ACC112 (cell line): Measurements from ENCODE around the gene TESPA1.
"Not testable (repeated sequence)": the region's sequence is repeated elsewhere in the genome, so short reads cannot be mapped to it uniquely, and the experiment has no call there.

Experiments
- H2AFZ ChIP-seq: fragments of 200-600 bp; sonication (generic); one replicate; pipeline ENCODE4 v1.6.0; 2017; ENCODE audit warnings: antibody characterized with exemption, low read length; ENCODE audit not compliant: unreplicated experiment
- H3K27ac ChIP-seq: fragments of 200-600 bp; sonication (generic); 2 replicates; pipeline ENCODE4 v1.5.1; 2014; ENCODE audit warnings: low read depth, mild to moderate bottlenecking, antibody characterized with exemption, low read length, moderate library complexity
- H3K27me3 ChIP-seq: fragments of 200-600 bp; sonication (generic); 2 replicates; pipeline ENCODE4 v1.6.1; 2014; ENCODE audit warnings: mild to moderate bottlenecking, antibody characterized with exemption, low read length, moderate library complexity, mixed read lengths; ENCODE audit not compliant: insufficient read depth
- H3K36me3 ChIP-seq: fragments of 200-600 bp; sonication (generic); 2 replicates; pipeline ENCODE4 v1.6.1; 2016; ENCODE audit warnings: mild to moderate bottlenecking, antibody characterized with exemption, low read length, moderate library complexity, mixed read lengths; ENCODE audit not compliant: insufficient read depth
- H3K4me1 ChIP-seq: fragments of 200-600 bp; sonication (generic); one replicate; pipeline ENCODE4 v1.6.1; 2016; ENCODE audit warnings: low read length, mixed read lengths; ENCODE audit not compliant: insufficient read depth, unreplicated experiment, control insufficient read depth
- H3K4me3 ChIP-seq: fragments of 200-600 bp; sonication (generic); 2 replicates; pipeline ENCODE4 v1.5.1; 2014; ENCODE audit warnings: mild to moderate bottlenecking, low read depth, low read length
- H3K79me2 ChIP-seq: fragments of 200-600 bp; sonication (generic); one replicate; pipeline ENCODE4 v1.6.0; 2016; ENCODE audit warnings: low read length; ENCODE audit not compliant: control insufficient read depth, unreplicated experiment, insufficient read depth

The TESPA1 gene

GRCh38 chr12:54997929-54998522 lies 13.5 kb upstream of the TESPA1 start:
- Histone ChIP-seq H3K36me3 (no peaks in the 10 kb centered on the region), H3K27me3 (peaks cover 75% of the 10 kb centered on the region), H3K27ac (no peak overlapping the region), H3K4me3 (no peak overlapping the region), H2AFZ (no peak overlapping the region), H3K4me1 (no peaks in the 10 kb centered on the region), H3K79me2 (no peaks in the 10 kb centered on the region)

- H3K27ac ChIP-seq = no peak overlapping the region
- H2AFZ ChIP-seq = no peak overlapping the region
- no peaks in the 10 kb centered on the region for H3K4me1 ChIP-seq
- no peak overlapping the region for H3K4me3 ChIP-seq
- no peaks in the 10 kb centered on the region for H3K79me2 ChIP-seq
- no peaks in the 10 kb centered on the region for H3K36me3 ChIP-seq
- peaks cover 61% of the 10 kb centered on the region for H3K27me3 ChIP-seq
Observed at GRCh38 chr12:54996205-54996604, 11.6 kb upstream of the TESPA1 start.

GRCh38 chr12:54993181-54993835 lies 8.7 kb upstream of the TESPA1 start:
- Histone ChIP-seq H3K4me3 (no peak overlapping the region), H2AFZ (no peak overlapping the region), H3K36me3 (no peaks in the 10 kb centered on the region), H3K27me3 (peaks cover 58% of the 10 kb centered on the region), H3K79me2 (no peaks in the 10 kb centered on the region), H3K27ac (no peak overlapping the region), H3K4me1 (no peaks in the 10 kb centered on the region)

- H3K27me3 ChIP-seq = peaks cover 50% of the 10 kb centered on the region
- H2AFZ ChIP-seq = no peak overlapping the region
- H3K4me1 ChIP-seq = no peaks in the 10 kb centered on the region
- no peaks in the 10 kb centered on the region for H3K79me2 ChIP-seq
- H3K27ac ChIP-seq = no peak overlapping the region
- no peak overlapping the region for H3K4me3 ChIP-seq
- no peaks in the 10 kb centered on the region for H3K36me3 ChIP-seq
Observed at GRCh38 chr12:54991991-54992375, 7.4 kb upstream of the TESPA1 start.

GRCh38 chr12:54991161-54991990 lies 6.8 kb upstream of the TESPA1 start:
- H3K4me1 ChIP-seq = no peaks in the 10 kb centered on the region
- H3K79me2 ChIP-seq = no peaks in the 10 kb centered on the region
- peak overlapping the region; percentile 34 for H2AFZ ChIP-seq
- H3K27me3 ChIP-seq = peaks cover 46% of the 10 kb centered on the region
- H3K27ac ChIP-seq = no peak overlapping the region
- H3K36me3 ChIP-seq = no peaks in the 10 kb centered on the region
- H3K4me3 ChIP-seq = no peak overlapping the region

GRCh38 chr12:54989829-54990228 lies 5.3 kb upstream of the TESPA1 start:
- H3K27me3 ChIP-seq = peaks cover 52% of the 10 kb centered on the region
- no peak overlapping the region for H3K4me3 ChIP-seq
- H3K4me1 ChIP-seq = no peaks in the 10 kb centered on the region
- H3K27ac ChIP-seq = no peak overlapping the region
- no peak overlapping the region for H2AFZ ChIP-seq
- H3K36me3 ChIP-seq = no peaks in the 10 kb centered on the region
- H3K79me2 ChIP-seq = no peaks in the 10 kb centered on the region

- Histone ChIP-seq H3K36me3 (no peaks in the 10 kb centered on the region), H2AFZ (no peak overlapping the region), H3K27me3 (peaks cover 55% of the 10 kb centered on the region), H3K4me3 (no peak overlapping the region), H3K4me1 (no peaks in the 10 kb centered on the region), H3K27ac (no peak overlapping the region), H3K79me2 (no peaks in the 10 kb centered on the region)
Observed at GRCh38 chr12:54988402-54989054, 4.0 kb upstream of the TESPA1 start.

- H2AFZ ChIP-seq = no peak overlapping the region
- no peaks in the 10 kb centered on the region for H3K79me2 ChIP-seq
- H3K36me3 ChIP-seq = no peaks in the 10 kb centered on the region
- H3K27me3 ChIP-seq = peaks cover 61% of the 10 kb centered on the region
- no peak overlapping the region for H3K4me3 ChIP-seq
- H3K4me1 ChIP-seq = no peaks in the 10 kb centered on the region
- no peak overlapping the region for H3K27ac ChIP-seq
Observed at GRCh38 chr12:54987611-54988231, 3.2 kb upstream of the TESPA1 start.

GRCh38 chr12:54986773-54987172 lies 2.2 kb upstream of the TESPA1 start:
- not testable (repeated sequence) for H3K4me3 ChIP-seq, H2AFZ ChIP-seq, H3K79me2 ChIP-seq, H3K4me1 ChIP-seq, H3K27ac ChIP-seq, H3K36me3 ChIP-seq
- H3K27me3 ChIP-seq = peaks cover 64% of the 10 kb centered on the region

GRCh38 chr12:54983536-54984101 lies 943 bp downstream of the TESPA1 start:
- Histone ChIP-seq H3K27ac (no peak overlapping the region), H3K27me3 (peaks cover 48% of the 10 kb centered on the region), H2AFZ (no peak overlapping the region), H3K36me3 (no peaks in the 10 kb centered on the region), H3K79me2 (no peaks in the 10 kb centered on the region), H3K4me1 (no peaks in the 10 kb centered on the region), H3K4me3 (no peak overlapping the region)
